Measurements from ENCODE around the gene GATM. TPM values are rescaled to one million over a fixed set of nuclear protein-coding genes. Genes with fewer than 3 reads are reported as not detected.

GATM gene
- polyA plus RNA-seq, 1 donor (not counting 4 experiments of a cell fraction or from before 2014, with no cell fraction given) = 0.60 TPM

- Histone ChIP-seq H2AFZ (ENCODE audit: control insufficient read depth, low read length) (no peak overlapping the region), H3K27ac (ENCODE audit: control insufficient read depth, insufficient read depth, low read length) (no peak overlapping the region), H3K4me2 (ENCODE audit: control insufficient read depth, extremely low read depth, insufficient read depth, low read depth, low read length) (no peak overlapping the region), H3K9me3 (ENCODE audit: control insufficient read depth, low read depth, low read length) (no peaks in the 10 kb centered on the region), H3K4me1 (ENCODE audit: control insufficient read depth, extremely low read depth, insufficient read depth, low read length) (no peaks in the 10 kb centered on the region), H4K20me1 (ENCODE audit: control insufficient read depth, extremely low read depth, insufficient read depth, low read length) (no peaks in the 10 kb centered on the region), H3K79me2 (ENCODE audit: control insufficient read depth, insufficient read depth, low read length) (no peaks in the 10 kb centered on the region), H3K27me3 (ENCODE audit: control insufficient read depth, extremely low read depth, insufficient read depth, low read length) (no peaks in the 10 kb centered on the region), H3K36me3 (ENCODE audit: control insufficient read depth in 2 of 2, extremely low read depth in 1 of 2, insufficient read depth in 2 of 2, low read length in 2 of 2) (no peaks in the 10 kb centered on the region), H3K9me1 (ENCODE audit: control insufficient read depth, extremely low read depth, insufficient read depth, low read length) (no peaks in the 10 kb centered on the region), H3K9ac (ENCODE audit: control insufficient read depth, extremely low read depth, insufficient read depth, low read length) (no peak overlapping the region), H3K4me3 (ENCODE audit: control insufficient read depth in 2 of 3, extremely low read depth in 1 of 3, insufficient read depth in 2 of 3, low read depth in 1 of 3, low read length in 3 of 3) (no peak overlapping the region)
- no peak for DNase-seq (ENCODE audit: low read depth, low spot score)
- TF ChIP-seq CTCF (optimal IDR thresholded peaks at IDR 0.05 in 1 of 3, IDR thresholded peaks at IDR 0.05 in 1 of 3, conservative IDR thresholded peaks at IDR 0.05 in 1 of 3; ENCODE audit: extremely low read depth in 1 of 3, insufficient read depth in 2 of 3, low read length in 3 of 3) (no peak), EZH2 (IDR thresholded peaks at IDR 0.05; ENCODE audit: low read length) (no peak)
- dilution Hi-C loops (cut with MboI; ENCODE audit: extremely low pct_ligation_motif_present, low sequenced_read_pairs) = loop anchor here (25.0 kb wide), 1 partner anchor 174 kb away; no protein-coding TSS in a partner anchor
- no peak for FAIRE-seq
These were observed 8.1 kb upstream of the GATM start for GRCh38 chr15:45386420-45386819.

- H3K9ac ChIP-seq (ENCODE audit: control insufficient read depth, extremely low read depth, insufficient read depth, low read length) = no peak overlapping the region
- H2AFZ ChIP-seq (ENCODE audit: control insufficient read depth, low read length) = no peak overlapping the region
- dilution Hi-C loops (cut with MboI; ENCODE audit: extremely low pct_ligation_motif_present, low sequenced_read_pairs) = loop anchor here (25.0 kb wide), 1 partner anchor 173 kb away; no protein-coding TSS in a partner anchor
- no peaks in the 10 kb centered on the region for H3K27me3 ChIP-seq (ENCODE audit: control insufficient read depth, extremely low read depth, insufficient read depth, low read length)
- no peak for TF ChIP-seq CTCF (optimal IDR thresholded peaks at IDR 0.05 in 1 of 3, IDR thresholded peaks at IDR 0.05 in 1 of 3, conservative IDR thresholded peaks at IDR 0.05 in 1 of 3; ENCODE audit: extremely low read depth in 1 of 3, insufficient read depth in 2 of 3, low read length in 3 of 3)
- no peak for TF ChIP-seq EZH2 (IDR thresholded peaks at IDR 0.05; ENCODE audit: low read length)
- H3K9me1 ChIP-seq (ENCODE audit: control insufficient read depth, extremely low read depth, insufficient read depth, low read length) = no peaks in the 10 kb centered on the region
- no peak for DNase-seq (ENCODE audit: low read depth, low spot score)
- no peak for FAIRE-seq
- no peaks in the 10 kb centered on the region for H3K9me3 ChIP-seq (ENCODE audit: control insufficient read depth, low read depth, low read length)
- no peaks in the 10 kb centered on the region for H4K20me1 ChIP-seq (ENCODE audit: control insufficient read depth, extremely low read depth, insufficient read depth, low read length)
- H3K36me3 ChIP-seq (ENCODE audit: control insufficient read depth in 2 of 2, extremely low read depth in 1 of 2, insufficient read depth in 2 of 2, low read length in 2 of 2) = no peaks in the 10 kb centered on the region
- H3K27ac ChIP-seq (ENCODE audit: control insufficient read depth, insufficient read depth, low read length) = no peak overlapping the region
- no peak overlapping the region for H3K4me2 ChIP-seq (ENCODE audit: control insufficient read depth, extremely low read depth, insufficient read depth, low read depth, low read length)
- no peaks in the 10 kb centered on the region for H3K79me2 ChIP-seq (ENCODE audit: control insufficient read depth, insufficient read depth, low read length)
- no peak overlapping the region for H3K4me3 ChIP-seq (ENCODE audit: control insufficient read depth in 2 of 3, extremely low read depth in 1 of 3, insufficient read depth in 2 of 3, low read depth in 1 of 3, low read length in 3 of 3)
- no peaks in the 10 kb centered on the region for H3K4me1 ChIP-seq (ENCODE audit: control insufficient read depth, extremely low read depth, insufficient read depth, low read length)
These were observed 7.2 kb upstream of the GATM start for GRCh38 chr15:45385590-45385989.
